GM12878 (cell line): Measurements from ENCODE around the gene SH2D2A.

Source experiments
- CHD2 ChIP-seq: IDR thresholded peaks from 2 replicates; pipeline ENCODE4 v1.6.1; 2011; ENCODE audit warnings: low read depth, low read length, improper control_type of control experiment, borderline replicate concordance
- NFIC ChIP-seq: IDR thresholded peaks from 2 replicates; pipeline ENCODE4 v1.6.1; 2012; ENCODE audit warnings: low read depth, mild to moderate bottlenecking, inconsistent platforms, low read length, moderate library complexity
- SP1 ChIP-seq: IDR thresholded peaks from one replicate; pipeline ENCODE4 v1.6.1; 2011; ENCODE audit warnings: low read depth, low read length

DNA sequence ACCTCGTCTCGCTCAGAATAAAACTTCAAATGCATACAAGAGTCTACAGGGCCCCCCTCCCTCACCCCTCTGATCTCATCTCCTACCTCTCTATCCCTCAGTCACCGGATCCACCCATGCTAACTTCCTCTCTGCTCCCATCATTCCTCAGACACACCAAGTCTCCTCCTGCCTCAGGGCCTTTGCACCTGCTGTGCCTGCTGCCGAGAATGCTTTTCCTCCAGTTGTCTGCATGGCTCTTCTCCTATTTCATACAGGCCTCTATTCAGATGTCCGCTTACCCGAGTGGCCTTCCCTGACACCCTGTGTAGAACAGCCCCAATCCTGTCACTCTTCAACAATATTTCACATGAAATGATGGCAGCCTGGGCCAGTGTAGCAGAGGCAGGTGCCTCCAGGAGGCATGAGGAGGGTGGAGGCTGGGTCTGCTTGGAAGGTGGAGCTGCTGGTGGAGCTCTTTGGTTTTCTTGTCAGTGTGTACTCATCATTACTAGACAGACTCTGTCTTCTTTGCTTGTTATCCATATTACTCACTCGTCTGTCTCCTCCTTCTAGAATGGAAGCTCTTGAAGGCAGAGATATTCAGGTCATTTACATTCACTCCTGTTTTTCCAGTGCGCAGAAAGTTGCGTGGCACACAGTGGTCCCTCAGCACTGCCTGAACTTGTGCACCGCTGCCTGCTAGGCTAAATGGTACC lies 4.2 kb downstream of the SH2D2A start:
- TF ChIP-seq NFIC (no peak), CHD2 (no peak), SP1 (no peak)
